Lung (tissue), 12 donors: Measurements from ENCODE around the gene GUCD1. TPM values are rescaled to one million over a fixed set of nuclear protein-coding genes. Genes with fewer than 3 reads are reported as not detected.

Experiments
- ATAC-seq: fragments of 200-7000 bp; cut with Tn5 transposase; one replicate; pipeline ENCODE4 v1.9.1; 2020; ENCODE audit warnings: moderate number of reproducible peaks; ENCODE audit not compliant: insufficient read depth, low FRiP score
- DNase-seq, 3 donors: peaks; one replicate each; pipeline ENCODE4 v3.0.0-alpha.2; 2013 to 2017
- H3K27ac ChIP-seq, 2 donors: one replicate each; pipeline ENCODE4 v1.5.1; 2013; ENCODE audit warnings: mild to moderate bottlenecking in 2 of 2, moderate library complexity in 2 of 2, control low read depth in 1 of 2, inconsistent platforms in 1 of 2, low read depth in 1 of 2, low read length in 1 of 2
- H3K27me3 ChIP-seq, 3 donors: one replicate each; pipeline ENCODE4 v1.5.1; 2013; ENCODE audit warnings: low read length in 2 of 3; ENCODE audit not compliant: control insufficient read depth in 3 of 3, insufficient read depth in 3 of 3
- H3K36me3 ChIP-seq, 4 donors: one replicate each; pipeline ENCODE4 v1.5.1; 2013; ENCODE audit warnings: low read length in 4 of 4, mild to moderate bottlenecking in 1 of 4, moderate library complexity in 1 of 4; ENCODE audit not compliant: control insufficient read depth in 4 of 4, insufficient read depth in 4 of 4
- H3K4me1 ChIP-seq, 5 donors: one replicate each; pipeline ENCODE4 v1.5.1; 2013; ENCODE audit warnings: low read length in 5 of 5, mild to moderate bottlenecking in 2 of 5, moderate library complexity in 1 of 5; ENCODE audit not compliant: control insufficient read depth in 5 of 5, insufficient read depth in 5 of 5
- H3K4me3 ChIP-seq: one replicate; pipeline ENCODE4 v1.5.1; 2013; ENCODE audit warnings: mild to moderate bottlenecking, control low read depth, moderate library complexity
- H3K9ac ChIP-seq, 2 donors: one replicate each; pipeline ENCODE4 v1.5.1; 2013; ENCODE audit warnings: low read length in 2 of 2, control low read depth in 1 of 2; ENCODE audit not compliant: insufficient read depth in 1 of 2
- H3K9me3 ChIP-seq, 4 donors: one replicate each; pipeline ENCODE4 v1.5.1; 2013; ENCODE audit warnings: low read length in 3 of 4, mild to moderate bottlenecking in 1 of 4, moderate library complexity in 1 of 4; ENCODE audit not compliant: control insufficient read depth in 4 of 4, insufficient read depth in 3 of 4
- WGBS, 2 donors: extraction: QIAGEN DNeasy Blood & Tissue Kit; methylation state at CpG; one replicate each; pipeline ENCODE4 v1.1.7; 2013; 5-methylcytosine and 5-hydroxymethylcytosine counted together
- polyA plus RNA-seq, 2 donors: library from polyadenylated mRNA; stranded (reverse); fragments of 200-250 nt; gene quantifications; one replicate each; pipeline ENCODE4 v1.2.1, GENCODE V29; 2013
- total RNA-seq, 2 donors: library from RNA; depleted of rRNA in 1 of 2; stranded (reverse); fragments of >200 nt in 1 of 2; gene quantifications; one replicate each; pipeline ENCODE4 v1.2.1, GENCODE V29; 2014 to 2021
- TF ChIP-seq, protein P1 (sequence below): IDR thresholded peaks from 2 replicates; pipeline ENCODE4 v1.5.1; 2012; ENCODE audit warnings: mild to moderate bottlenecking; ENCODE audit errors: control extremely low read depth, extremely low read depth
- donor health status: control.
- donor health status: control.
- donor health status: Bipolar disorder and iron deficiency.
- donor health status: healthy.
- donor health status: DM: yes; HTN: yes; CAD: no.

Gene GUCD1
- total and polyA plus RNA-seq, 4 donors = 87.8 to 130 (median 107) TPM

DNA sequence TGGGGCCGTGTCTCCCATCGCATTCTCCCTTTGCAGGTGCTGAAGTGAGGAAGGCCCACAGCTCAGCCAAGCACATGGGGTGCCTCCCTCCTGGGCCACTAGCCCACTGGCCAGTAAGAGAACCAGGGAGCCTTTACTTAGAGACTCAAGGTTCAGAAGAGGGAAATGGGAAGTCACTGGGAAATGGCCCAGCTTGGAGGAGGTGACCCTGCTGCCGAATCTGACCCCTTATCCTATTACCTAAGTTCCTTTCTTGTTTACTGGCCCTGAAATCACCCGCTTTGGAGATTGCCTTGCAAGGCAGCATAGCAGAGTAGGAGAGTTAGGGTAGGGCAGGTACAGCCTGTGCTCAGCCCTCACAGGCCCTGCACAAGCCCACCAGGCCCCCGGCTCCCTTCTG is 35.4 kb downstream of the GUCD1 start:
- TF ChIP-seq, protein P1, sequence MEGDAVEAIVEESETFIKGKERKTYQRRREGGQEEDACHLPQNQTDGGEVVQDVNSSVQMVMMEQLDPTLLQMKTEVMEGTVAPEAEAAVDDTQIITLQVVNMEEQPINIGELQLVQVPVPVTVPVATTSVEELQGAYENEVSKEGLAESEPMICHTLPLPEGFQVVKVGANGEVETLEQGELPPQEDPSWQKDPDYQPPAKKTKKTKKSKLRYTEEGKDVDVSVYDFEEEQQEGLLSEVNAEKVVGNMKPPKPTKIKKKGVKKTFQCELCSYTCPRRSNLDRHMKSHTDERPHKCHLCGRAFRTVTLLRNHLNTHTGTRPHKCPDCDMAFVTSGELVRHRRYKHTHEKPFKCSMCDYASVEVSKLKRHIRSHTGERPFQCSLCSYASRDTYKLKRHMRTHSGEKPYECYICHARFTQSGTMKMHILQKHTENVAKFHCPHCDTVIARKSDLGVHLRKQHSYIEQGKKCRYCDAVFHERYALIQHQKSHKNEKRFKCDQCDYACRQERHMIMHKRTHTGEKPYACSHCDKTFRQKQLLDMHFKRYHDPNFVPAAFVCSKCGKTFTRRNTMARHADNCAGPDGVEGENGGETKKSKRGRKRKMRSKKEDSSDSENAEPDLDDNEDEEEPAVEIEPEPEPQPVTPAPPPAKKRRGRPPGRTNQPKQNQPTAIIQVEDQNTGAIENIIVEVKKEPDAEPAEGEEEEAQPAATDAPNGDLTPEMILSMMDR = no peak
- DNase-seq = no peak
- Histone ChIP-seq H3K4me3 (no peak overlapping the region), H3K27ac (no peak overlapping the region), H3K9me3 (no peaks in the 10 kb centered on the region), H3K4me1 (peaks cover 0 to 8% (median 3%) of the 10 kb centered on the region in 5 donors), H3K9ac (no peak overlapping the region), H3K27me3 (no peaks in the 10 kb centered on the region), H3K36me3 (no peaks in the 10 kb centered on the region)
- WGBS, 2 donors = 64 to 83% methylated on average over 5 of the region's 5 CpGs
- ATAC-seq = no peak

DNA sequence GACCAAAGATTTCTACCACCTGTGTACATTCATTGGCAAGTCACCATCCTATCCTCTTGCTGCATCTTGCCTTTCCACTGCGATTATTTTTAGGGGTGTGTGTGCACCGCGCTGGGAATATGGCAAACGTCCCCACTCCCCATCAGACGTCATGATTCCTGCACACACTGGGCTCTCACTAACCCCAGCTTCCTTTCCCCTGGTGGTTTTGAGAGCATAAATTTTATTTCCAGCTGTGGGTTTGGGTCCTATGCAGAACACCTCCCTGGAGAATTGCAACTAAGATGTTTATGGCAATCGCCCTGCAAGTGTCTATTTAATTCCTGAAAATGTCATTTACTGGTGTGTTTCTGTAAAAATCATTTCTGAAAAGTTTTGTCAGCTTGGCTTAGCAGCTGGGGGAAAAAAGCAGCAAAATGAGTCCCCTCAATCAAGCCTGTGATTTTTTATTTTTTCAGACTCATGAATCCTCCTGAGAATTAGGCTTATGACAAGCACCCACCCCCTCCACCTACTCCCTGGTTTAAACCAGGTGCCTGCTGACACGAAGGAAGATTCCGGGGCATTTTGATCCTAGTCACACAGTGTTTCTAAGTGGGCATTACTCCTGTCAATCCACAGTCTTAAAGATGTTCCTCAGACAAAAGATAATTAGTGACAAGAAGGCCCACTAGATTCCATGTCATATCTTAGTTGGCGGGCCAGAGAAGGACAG is 36.0 kb downstream of the GUCD1 start:
- DNase-seq (no peak), ATAC-seq (no peak)
- Histone ChIP-seq H3K36me3 (no peaks in the 10 kb centered on the region), H3K27ac (no peak overlapping the region), H3K9ac (no peak overlapping the region), H3K27me3 (no peaks in the 10 kb centered on the region), H3K9me3 (no peaks in the 10 kb centered on the region), H3K4me1 (peaks cover 0 to 10% (median 3%) of the 10 kb centered on the region in 5 donors), H3K4me3 (no peak overlapping the region)
- 47 to 74% methylated on average over 9 of the region's 9 CpGs for WGBS, 2 donors
- TF ChIP-seq, protein P1 = no peak

DNA sequence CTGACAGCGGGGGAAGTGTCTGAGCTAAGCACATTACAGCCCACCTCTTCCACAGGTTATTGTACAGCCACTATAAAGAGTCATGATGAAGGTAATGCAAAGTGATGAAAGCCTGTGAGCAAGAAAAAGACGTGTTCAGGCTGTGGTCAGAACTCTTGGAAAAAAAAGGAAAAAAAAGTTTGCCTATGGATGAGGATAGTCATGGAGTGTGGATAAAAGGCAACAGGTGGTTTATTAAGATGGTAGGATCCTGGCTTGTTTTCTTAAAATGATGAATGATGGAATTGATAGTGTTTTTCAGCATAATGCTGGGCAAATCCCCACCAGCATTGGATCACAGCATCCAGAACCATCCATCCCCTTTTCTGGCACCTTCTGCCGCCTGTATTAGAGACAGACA is 36.7 kb downstream of the GUCD1 start:
- H3K9me3 ChIP-seq = no peaks in the 10 kb centered on the region
- H3K4me1 ChIP-seq = peaks cover 0 to 10% (median 3%) of the 10 kb centered on the region in 5 donors
- WGBS, 2 donors = 71 to 91% methylated on average over 3 of the region's 3 CpGs
- no peaks in the 10 kb centered on the region for H3K27me3 ChIP-seq
- no peak overlapping the region for H3K27ac ChIP-seq
- H3K36me3 ChIP-seq = no peaks in the 10 kb centered on the region
- no peak for DNase-seq
- H3K9ac ChIP-seq = no peak overlapping the region
- TF ChIP-seq, protein P1 = no peak
- no peak for ATAC-seq
- no peak overlapping the region for H3K4me3 ChIP-seq

DNA sequence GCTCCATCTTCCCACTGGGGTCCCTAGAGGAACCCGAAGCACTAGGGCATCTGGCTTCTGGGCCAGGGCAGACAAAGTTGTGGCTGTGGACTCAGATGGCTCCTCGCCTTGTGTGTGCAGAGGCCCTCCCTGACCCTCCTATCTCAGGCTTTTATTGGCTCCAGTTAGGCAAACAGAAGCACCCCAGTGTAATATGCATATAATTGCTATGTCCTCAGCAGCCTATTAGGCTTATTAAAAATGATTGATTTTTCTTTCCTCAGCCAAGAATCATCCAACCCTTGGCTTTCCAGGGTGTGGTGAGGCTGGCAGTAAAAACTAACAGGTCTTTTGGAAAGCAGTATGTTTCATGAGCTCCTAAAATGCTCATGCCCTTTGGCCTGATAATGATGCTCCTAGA is 37.5 kb downstream of the GUCD1 start:
- TF ChIP-seq, protein P1 = no peak

More for the DNA sequence above, 37.5 kb downstream of the GUCD1 start:
- H3K4me1 ChIP-seq = peaks cover 0 to 10% (median 3%) of the 10 kb centered on the region in 5 donors
- DNase-seq (no peak), ATAC-seq (no peak)
- H3K9me3 ChIP-seq = no peaks in the 10 kb centered on the region
- no peak overlapping the region for H3K27ac ChIP-seq
- H3K36me3 ChIP-seq = no peaks in the 10 kb centered on the region
- WGBS, 2 donors = 91 to 100% methylated on average over 2 of the region's 2 CpGs
- H3K9ac ChIP-seq = no peak overlapping the region
- H3K27me3 ChIP-seq = no peaks in the 10 kb centered on the region
- H3K4me3 ChIP-seq = no peak overlapping the region
